Ureter (tissue), 1 donor: ENCODE measurements around the gene TUBB6. TPM values are rescaled to one million over a fixed set of nuclear protein-coding genes. Genes with fewer than 3 reads are reported as not detected.

Experiments
- DNase-seq: peaks from one replicate; pipeline ENCODE4 v3.0.0-alpha.2; 2020; ENCODE audit warnings: low spot score
- total RNA-seq: library from RNA; stranded (reverse); gene quantifications from one replicate; pipeline ENCODE4 v1.2.4, GENCODE V29; 2023
- donor health status: DM: yes; HTN: yes; CAD: no.

The TUBB6 gene
- total RNA-seq, 1 donor from 2014 or later, result 101 TPM

DNA sequence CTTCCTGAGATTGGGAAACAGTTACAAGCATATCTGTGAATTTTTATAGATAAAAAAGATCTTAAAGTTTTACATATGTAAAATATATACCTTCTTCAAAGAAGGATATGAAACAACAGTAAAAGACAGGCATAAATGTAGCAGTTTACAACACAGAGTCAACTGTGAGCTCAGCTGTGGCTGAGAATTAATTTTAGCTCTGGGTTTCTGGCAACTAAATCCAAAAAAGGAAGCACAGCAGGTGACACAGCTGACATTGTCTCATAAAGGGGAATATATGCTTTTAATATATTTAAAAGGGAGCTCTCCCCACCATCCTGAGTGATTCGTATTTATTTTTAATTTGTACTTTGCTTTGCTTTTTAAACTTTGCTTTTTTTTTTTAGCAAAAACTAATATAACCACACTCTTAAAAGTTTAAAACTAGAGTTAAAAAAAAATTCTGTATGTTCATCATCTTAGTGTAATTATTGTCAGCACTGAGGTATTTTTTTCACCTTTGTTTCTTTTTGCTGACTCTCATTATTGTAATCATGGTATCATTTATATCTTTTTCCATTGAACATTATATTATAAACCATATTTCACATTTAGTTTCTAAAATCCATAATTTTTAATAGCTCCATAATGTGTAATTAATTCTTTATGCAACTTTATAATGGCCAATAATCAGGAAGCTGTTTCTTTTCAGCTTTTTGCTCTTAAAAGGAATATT is 6.7 kb downstream of the TUBB6 start:
- no peak for DNase-seq

GRCh38 chr18:12315490-12315889 is 7.4 kb downstream of the TUBB6 start:
- DNase-seq, result no peak

DNA sequence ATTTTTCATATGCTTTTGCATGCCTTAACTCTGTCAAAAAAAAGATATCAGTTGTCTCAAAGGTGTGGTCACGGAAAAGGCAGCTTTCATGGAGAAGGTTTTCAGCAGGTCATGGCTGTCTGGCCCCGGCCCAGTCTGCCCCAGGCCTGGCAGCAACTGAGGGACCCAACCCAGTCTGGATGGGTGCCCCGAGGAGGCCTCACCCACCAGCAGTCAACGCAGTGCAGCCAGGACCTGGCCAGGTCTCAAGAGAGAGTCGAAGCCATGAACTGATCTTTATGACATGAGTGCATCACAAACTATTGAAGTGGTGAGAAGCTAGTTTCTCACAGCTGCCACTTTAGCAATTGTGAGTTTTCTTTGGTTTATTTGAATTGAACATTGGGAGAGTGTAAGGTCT is 7.9 kb downstream of the TUBB6 start:
- DNase-seq, result no peak

DNA sequence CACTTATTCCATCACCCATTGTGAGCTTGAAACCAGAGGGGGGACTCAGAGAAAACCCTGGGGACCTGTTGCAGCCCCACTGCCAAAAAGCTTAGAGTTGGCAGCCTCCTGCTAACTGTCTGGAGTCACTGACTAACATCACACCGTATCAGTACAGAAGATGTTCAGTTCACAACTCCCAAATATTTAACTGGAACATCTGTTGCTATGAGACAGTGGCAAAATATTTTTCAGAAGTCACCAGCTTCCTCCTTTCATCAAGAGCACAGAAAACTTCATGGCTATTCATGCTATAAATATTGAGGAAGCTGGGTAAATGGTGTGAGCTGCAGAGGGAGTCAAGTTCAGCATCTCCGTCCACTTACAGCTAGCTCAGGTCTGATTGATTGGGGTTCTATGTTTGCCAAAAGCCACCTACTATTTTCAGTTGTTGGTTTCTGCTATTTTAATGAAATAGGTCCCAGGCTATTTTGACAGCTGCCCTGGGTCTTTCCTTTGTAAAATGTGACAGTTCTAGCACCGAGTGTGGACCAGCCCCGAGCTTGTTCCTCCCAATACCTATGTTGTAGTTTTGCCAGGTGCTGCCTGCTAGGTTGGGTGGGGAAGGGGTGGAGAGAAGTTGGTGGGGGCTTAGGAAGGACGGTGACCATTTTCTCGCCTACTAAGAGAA is 9.8 kb downstream of the TUBB6 start:
- DNase-seq, result no peak

DNA sequence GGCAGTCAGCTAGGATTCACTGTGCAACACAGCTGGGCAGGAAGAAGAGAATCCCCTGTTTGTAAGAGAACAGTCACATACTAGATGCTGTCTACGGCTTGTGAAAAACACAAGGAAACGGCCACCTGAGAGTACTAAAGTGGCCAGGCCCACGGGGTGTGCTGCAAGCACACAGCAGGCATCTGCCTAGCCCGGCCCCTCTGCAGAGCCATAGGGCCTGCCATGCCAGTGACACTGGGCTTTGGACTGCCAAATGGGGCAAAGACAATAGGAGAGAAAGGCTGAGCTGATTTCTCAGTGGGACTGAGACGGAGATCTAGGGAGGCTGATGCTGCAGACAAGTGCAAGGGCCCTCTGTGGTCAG is 10.3 kb downstream of the TUBB6 start:
- DNase-seq, result no peak

DNA sequence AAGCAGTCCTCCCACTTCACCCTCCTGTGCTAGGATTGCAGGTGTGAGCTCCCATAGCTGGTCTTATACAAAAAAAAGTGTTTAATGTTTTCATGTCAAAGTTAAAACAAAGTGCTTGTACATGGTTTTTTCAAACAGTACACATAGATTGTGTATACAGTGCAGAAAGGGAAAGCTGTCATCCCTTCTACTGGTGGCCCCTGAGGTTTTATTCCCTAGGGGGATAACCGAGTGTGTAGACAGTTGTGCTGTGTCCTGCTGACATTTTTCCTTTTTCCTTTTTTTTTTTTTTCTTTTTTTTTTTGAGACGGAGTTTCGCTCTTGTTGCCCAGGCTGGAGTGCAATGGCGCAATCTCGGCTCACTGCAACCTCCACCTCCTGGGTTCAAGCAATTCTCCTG is 10.8 kb downstream of the TUBB6 start:
- DNase-seq, result no peak

GRCh38 chr18:12321333-12321732 is 13.3 kb downstream of the TUBB6 start:
- DNase-seq, result no peak

- DNase-seq, result no peak
Measured at GRCh38 chr18:12324991-12325725, 17.1 kb downstream of the TUBB6 start.

- DNase-seq, result no peak
Measured at GRCh38 chr18:12325726-12326245, 17.7 kb downstream of the TUBB6 start.

DNA sequence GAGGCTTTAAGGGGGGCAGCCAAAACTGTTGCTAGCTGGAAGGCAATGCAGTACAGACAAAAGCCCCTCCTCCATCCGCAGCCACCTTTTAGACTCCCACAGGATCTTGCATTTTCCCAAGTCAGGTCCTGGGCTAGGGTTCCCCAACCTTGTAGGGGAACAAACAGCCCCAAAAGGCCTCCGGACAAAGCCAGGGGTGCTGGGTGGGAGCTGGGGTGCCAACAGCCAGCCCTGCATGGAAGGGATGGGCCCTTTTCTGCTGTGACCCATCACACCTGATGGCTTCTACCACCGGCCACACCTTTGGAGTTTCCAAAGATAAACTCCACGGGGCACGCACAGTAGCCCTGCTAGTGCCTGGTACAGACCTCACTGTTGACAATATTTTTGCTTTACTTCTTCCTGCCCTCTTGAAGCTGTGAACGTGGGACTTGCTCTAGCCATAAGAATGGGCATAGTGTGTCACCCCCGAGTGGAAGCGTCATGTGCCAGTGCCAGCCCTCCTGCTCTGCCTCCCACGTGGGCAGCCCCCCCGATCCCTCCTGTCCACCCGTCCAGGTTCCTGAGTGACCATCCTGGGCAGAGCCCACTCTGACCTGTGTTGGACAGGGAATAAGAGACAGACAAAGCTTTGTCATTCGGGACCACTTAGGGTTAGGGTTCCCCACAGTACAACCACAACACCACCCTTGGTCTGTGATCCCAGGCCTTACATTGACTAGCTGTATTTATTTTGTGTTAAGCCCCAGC is 18.8 kb downstream of the TUBB6 start:
- DNase-seq, result no peak

GRCh38 chr18:12327510-12328178 is 19.6 kb downstream of the TUBB6 start:
- peak; percentile 72 for DNase-seq

GRCh38 chr18:12328179-12328823 is 20.3 kb downstream of the TUBB6 start:
- no peak for DNase-seq

DNA sequence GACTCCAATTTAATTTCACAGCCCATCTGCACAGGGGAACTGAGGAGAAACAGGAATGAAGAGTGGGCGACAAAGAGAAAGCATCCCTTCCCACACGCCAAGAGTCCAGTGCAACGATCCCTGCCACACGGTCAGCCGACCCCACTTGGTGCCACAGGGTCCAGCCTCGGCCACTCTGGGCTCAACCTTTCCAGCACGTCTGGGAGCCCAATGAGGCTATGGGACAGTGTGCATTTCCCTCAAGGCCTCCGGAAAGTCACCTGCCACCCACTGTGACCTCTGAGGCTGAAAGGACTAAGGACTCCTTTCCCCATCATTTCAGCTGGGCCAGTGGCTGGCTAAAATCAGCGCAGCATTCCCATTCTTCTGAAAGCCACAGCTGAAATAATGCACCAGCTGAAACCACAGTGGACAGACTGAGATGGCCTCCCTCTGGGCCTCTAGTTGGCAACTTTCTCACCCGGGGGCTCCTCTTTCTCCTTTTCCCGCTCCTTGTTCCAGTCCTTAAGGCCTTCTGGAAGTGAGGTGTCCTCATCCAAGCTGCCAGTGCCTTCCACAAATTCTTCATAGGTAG is 21.2 kb downstream of the TUBB6 start:
- no peak for DNase-seq

DNA sequence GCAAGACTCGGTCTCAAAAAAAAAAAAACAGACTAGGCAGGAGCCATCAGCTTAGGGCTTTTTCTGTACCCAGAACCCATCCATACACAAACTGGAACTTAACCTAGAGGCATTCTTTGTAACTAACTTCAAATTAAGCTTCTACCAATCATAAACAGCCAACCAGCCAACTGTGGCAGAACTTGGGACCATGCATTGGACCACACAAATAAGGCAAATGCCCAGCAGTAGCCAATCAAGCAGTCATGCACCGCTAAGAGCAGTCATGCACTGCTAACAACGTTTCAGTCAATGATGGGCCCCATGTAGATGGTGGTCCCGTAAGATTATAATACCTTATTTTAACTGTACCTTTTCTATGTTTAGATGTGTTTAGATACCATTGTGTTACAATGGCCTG is 22.7 kb downstream of the TUBB6 start:
- DNase-seq, result no peak

- no peak for DNase-seq
Measured at GRCh38 chr18:12333506-12334290, 25.7 kb downstream of the TUBB6 start.

- no peak for DNase-seq
Measured at GRCh38 chr18:12334366-12334808, 26.3 kb downstream of the TUBB6 start.

GRCh38 chr18:12334863-12335262 is 26.8 kb downstream of the TUBB6 start:
- no peak for DNase-seq

DNA sequence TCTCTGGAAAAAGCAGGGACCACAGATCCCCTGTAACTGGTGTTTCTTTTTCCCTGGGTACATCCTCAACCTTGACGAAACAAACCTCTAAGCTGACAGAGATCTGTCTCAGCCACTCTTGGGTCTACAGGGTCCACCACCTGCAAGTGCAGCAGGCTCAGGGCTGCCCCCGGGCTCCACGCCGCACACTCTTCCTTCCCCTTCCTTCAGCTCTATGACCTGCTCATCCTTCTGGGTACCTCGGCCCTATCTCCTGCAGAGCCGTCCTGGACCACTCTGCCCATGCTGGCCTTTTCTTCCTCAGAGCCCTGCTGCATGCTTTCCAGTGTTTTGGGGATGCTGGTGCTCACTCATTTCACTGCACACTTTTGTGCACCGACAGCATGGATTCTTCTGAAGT is 27.5 kb downstream of the TUBB6 start:
- DNase-seq, result no peak

- DNase-seq, result no peak
Measured at GRCh38 chr18:12336171-12336613, 28.2 kb downstream of the TUBB6 start.

DNA sequence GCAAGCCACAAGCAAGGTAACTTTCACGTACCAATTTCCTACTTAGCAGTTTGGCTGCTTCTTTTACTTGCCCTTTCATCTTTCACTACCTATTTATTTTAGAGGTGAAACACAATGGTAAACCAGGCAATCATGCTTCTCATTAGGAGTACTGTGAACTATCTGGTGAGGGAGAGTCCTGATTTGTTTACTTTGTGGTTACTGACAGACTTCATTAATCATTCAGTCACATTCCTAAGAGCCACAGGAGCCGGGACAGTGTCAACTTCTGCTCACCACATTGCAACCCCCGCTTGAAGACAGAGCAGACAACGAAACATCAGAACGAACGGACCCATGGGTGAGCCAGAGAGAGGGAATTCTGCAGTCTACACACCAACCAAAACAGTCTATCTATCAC is 28.8 kb downstream of the TUBB6 start:
- DNase-seq, result no peak
